Measurements from ENCODE around the gene PHOSPHO2. TPM values are rescaled to one million over a fixed set of nuclear protein-coding genes. Genes with fewer than 3 reads are reported as not detected.

The PHOSPHO2 gene
- total and polyA plus RNA-seq, 9 of the 15 experiments (the other 6 are each of a cell fraction or from before 2014, with no cell fraction given), result 7.8 to 19.1 (median 11.7) TPM

DNA sequence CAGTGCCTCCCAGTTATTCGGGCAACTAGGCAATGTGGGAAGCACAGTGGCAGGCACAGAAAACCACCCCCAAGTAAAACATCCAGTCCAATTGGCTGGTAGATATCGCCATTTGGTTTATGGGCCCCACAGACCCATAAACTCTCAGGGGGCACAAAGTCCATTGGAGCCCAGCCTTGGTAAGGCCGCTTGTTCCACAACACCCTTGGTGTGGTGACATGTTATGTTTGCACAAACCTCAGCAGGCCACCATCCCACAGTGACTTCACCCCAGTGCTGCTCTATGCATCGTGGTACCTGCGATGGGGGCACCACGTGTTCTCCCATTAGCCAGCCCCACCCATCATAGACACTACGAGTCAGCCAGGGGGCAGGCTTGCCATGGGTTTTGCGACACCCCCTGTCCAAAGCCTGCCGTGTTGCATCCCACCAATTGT lies 18.5 kb downstream of the PHOSPHO2 start:
- no peaks in the 10 kb centered on the region for H4K20me1 ChIP-seq (replicated peaks; ENCODE audit: control insufficient read depth, insufficient read depth, low read length)
- intact Hi-C loops (cut with micrococcal nuclease), result no loop called here
- POLR2A ChIA-PET, result interaction anchor here (0.8 kb wide), 1 partner anchor 33 kb away, joined by 3 read pairs; no protein-coding TSS in a partner anchor
- CTCF ChIA-PET (ENCODE audit: low intra/inter-chr PET ratio), result interaction anchor here (0.6 kb wide), 1 partner anchor 213 kb away, joined by 3 read pairs; no protein-coding TSS in a partner anchor
- no peaks in the 10 kb centered on the region for H3K79me2 ChIP-seq (ENCODE audit: control insufficient read depth, insufficient read depth, low read length)
- ATAC-seq (no peak), FAIRE-seq (no peak), DNase-seq (ENCODE audit: extremely low read depth in 1 of 4, low spot score in 3 of 4) (no peak)
- peaks cover 8% of the 10 kb centered on the region; the same call in 2 of the 3 replicates for H3K36me3 ChIP-seq (ENCODE audit: control insufficient read depth, insufficient read depth, low read length)
- H3K27ac ChIP-seq (ENCODE audit: extremely low read depth, low read depth, low read length), result no peak overlapping the region
- H3K9me1 ChIP-seq (ENCODE audit: control insufficient read depth, insufficient read depth, low read length), result no peaks in the 10 kb centered on the region
- in situ Hi-C loops (cut with MboI), result no loop called here
- no peaks in the 10 kb centered on the region for H3K27me3 ChIP-seq (ENCODE audit: control insufficient read depth in 2 of 2, insufficient read depth in 2 of 2, low read length in 2 of 2)
- TF ChIP-seq NCOR1 (IDR thresholded peaks at IDR 0.05) (no peak), NBN (IDR thresholded peaks at IDR 0.05; ENCODE audit: low read depth) (no peak), SMAD3 (CRISPR knock-in tag; conservative IDR thresholded peaks at IDR 0.05) (no peak), RAD51 (IDR thresholded peaks at IDR 0.05; ENCODE audit: borderline replicate concordance, low read depth) (no peak), ZNF561 (CRISPR knock-in tag; conservative IDR thresholded peaks at IDR 0.05) (no peak), ZNF134 (CRISPR knock-in tag; conservative IDR thresholded peaks at IDR 0.05) (no peak), CC2D1A (IDR thresholded peaks at IDR 0.05) (no peak), ZNF239 (CRISPR knock-in tag; IDR thresholded peaks at IDR 0.05) (no peak), EP300 (IDR thresholded peaks at IDR 0.05; ENCODE audit: low read length) (no peak), C11orf30 (IDR thresholded peaks at IDR 0.05; ENCODE audit: low read depth) (no peak), TOE1 (IDR thresholded peaks at IDR 0.05; ENCODE audit: borderline replicate concordance) (no peak), TOE1 (CRISPR knock-in tag; IDR thresholded peaks at IDR 0.05; ENCODE audit: borderline replicate concordance, low read depth) (no peak), ZNF140 (CRISPR knock-in tag; IDR thresholded peaks at IDR 0.05) (no peak), XRCC4 (IDR thresholded peaks at IDR 0.05; ENCODE audit: extremely low read depth, insufficient read depth, insufficient read length) (no peak), MYC (IDR thresholded peaks at IDR 0.05; ENCODE audit: low read depth, low read length) (no peak), MYC (CRISPR knock-in tag; IDR thresholded peaks at IDR 0.05; ENCODE audit: borderline replicate concordance, low read depth) (no peak), TEAD2 (tag; IDR thresholded peaks at IDR 0.05) (no peak)
- TF ChIP-seq, protein P1, sequence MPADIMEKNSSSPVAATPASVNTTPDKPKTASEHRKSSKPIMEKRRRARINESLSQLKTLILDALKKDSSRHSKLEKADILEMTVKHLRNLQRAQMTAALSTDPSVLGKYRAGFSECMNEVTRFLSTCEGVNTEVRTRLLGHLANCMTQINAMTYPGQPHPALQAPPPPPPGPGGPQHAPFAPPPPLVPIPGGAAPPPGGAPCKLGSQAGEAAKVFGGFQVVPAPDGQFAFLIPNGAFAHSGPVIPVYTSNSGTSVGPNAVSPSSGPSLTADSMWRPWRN (IDR thresholded peaks at IDR 0.05; ENCODE audit: low read depth), result no peak
- TF ChIP-seq, protein P2, sequence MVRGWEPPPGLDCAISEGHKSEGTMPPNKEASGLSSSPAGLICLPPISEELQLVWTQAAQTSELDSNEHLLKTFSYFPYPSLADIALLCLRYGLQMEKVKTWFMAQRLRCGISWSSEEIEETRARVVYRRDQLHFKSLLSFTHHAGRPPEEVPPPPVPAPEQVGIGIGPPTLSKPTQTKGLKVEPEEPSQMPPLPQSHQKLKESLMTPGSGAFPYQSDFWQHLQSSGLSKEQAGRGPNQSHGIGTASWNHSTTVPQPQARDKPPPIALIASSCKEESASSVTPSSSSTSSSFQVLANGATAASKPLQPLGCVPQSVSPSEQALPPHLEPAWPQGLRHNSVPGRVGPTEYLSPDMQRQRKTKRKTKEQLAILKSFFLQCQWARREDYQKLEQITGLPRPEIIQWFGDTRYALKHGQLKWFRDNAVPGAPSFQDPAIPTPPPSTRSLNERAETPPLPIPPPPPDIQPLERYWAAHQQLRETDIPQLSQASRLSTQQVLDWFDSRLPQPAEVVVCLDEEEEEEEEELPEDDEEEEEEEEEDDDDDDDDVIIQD (CRISPR knock-in tag; IDR thresholded peaks at IDR 0.05), result no peak
- no peak overlapping the region for H3K4me3 ChIP-seq
- no peak overlapping the region for H3K4me2 ChIP-seq (ENCODE audit: insufficient read depth, low read length)
- BruUV-seq (replicated peaks), result no TSS peak
- peaks cover 23 to 45% of the 10 kb centered on the region in 2 experiments for H3K4me1 ChIP-seq (replicated peaks in 1 of 2; ENCODE audit: control insufficient read depth in 2 of 2, insufficient read depth in 2 of 2, low read length in 2 of 2)
- no peaks in the 10 kb centered on the region for H3K9me3 ChIP-seq (replicated peaks; ENCODE audit: control insufficient read depth, insufficient read depth, low read depth, low read length)
- no peak overlapping the region for H2AFZ ChIP-seq (ENCODE audit: low read depth, low read length)
- no peak overlapping the region for H3K9ac ChIP-seq (ENCODE audit: insufficient read depth in 1 of 2, low read depth in 2 of 2, low read length in 2 of 2)
- 68% methylated on average over 9 of the region's 9 CpGs for WGBS (ENCODE audit: insufficient coverage, low coverage, missing lambda C conversion rate)
